WTC11 (cell line): ENCODE data around the gene STON2. TPM values are rescaled to one million over a fixed set of nuclear protein-coding genes. Genes with fewer than 3 reads are reported as not detected.

Experiments used
- ATAC-seq: fragments of 200-7000 bp; cut with Tn5 transposase; 2 replicates; pipeline ENCODE4 v1.10.0; 2021; ENCODE audit warnings: mild to moderate bottlenecking, moderate library complexity
- CTCF ChIA-PET: fragments of 300-600 bp; sonication (Branson Sonifier 250); formaldehyde crosslinking; loops from one replicate; lab custom pipeline; 2021; ENCODE audit warnings: antibody characterized with exemption; lab: Charles Lee
- POLR2A ChIA-PET: fragments of 350-600 bp; sonication (Branson Sonifier 250); formaldehyde crosslinking; loops from one replicate; lab custom pipeline; 2021; ENCODE audit warnings: antibody characterized with exemption; lab: Charles Lee
- DNase-seq: peaks from one replicate; pipeline ENCODE4 v3.0.0; 2021; ENCODE audit warnings: low spot score
- H3K27ac Mint-ChIP-seq: 2 replicates; pipeline ENCODE4 v1.8.0; 2021; ENCODE audit warnings: mixed read lengths
- H3K27me3 Mint-ChIP-seq: 2 replicates; pipeline ENCODE4 v1.8.0; 2021; ENCODE audit warnings: low read depth, mild to moderate bottlenecking, moderate library complexity, mixed read lengths
- H3K36me3 Mint-ChIP-seq: 2 replicates; pipeline ENCODE4 v1.8.0; 2021; ENCODE audit warnings: mixed read lengths
- H3K4me1 Mint-ChIP-seq: 2 replicates; pipeline ENCODE4 v1.8.0; 2022; ENCODE audit warnings: mixed read lengths
- H3K4me3 Mint-ChIP-seq: 2 replicates; pipeline ENCODE4 v1.8.0; 2021; ENCODE audit warnings: mild to moderate bottlenecking, moderate library complexity, mixed read lengths
- H3K9me3 Mint-ChIP-seq: 2 replicates; pipeline ENCODE4 v1.8.0; 2021; ENCODE audit warnings: mixed read lengths
- CREB1 ChIP-seq: sonication (generic); formaldehyde crosslinking; IDR thresholded peaks from 2 replicates; pipeline ENCODE4 v1.8.0; 2023; ENCODE audit warnings: mild to moderate bottlenecking, missing genetic modification reagents
- EMX1 ChIP-seq: fragments of 250-450 bp; sonication (Bioruptor Pico); IDR thresholded peaks from 2 replicates; pipeline ENCODE4 v1.8.0; 2021; ENCODE audit warnings: mild to moderate bottlenecking
- GABPB1 ChIP-seq: sonication (generic); formaldehyde crosslinking; IDR thresholded peaks from 2 replicates; pipeline ENCODE4 v1.8.1; 2023; ENCODE audit warnings: mild to moderate bottlenecking, missing genetic modification reagents
- HMGA2 ChIP-seq: fragments of 250-450 bp; sonication (Bioruptor Pico); IDR thresholded peaks from 2 replicates; pipeline ENCODE4 v1.4.0; 2021; ENCODE audit warnings: mild to moderate bottlenecking, moderate library complexity
- HMGXB4 ChIP-seq: sonication (generic); formaldehyde crosslinking; IDR thresholded peaks from 2 replicates; pipeline ENCODE4 v1.8.1; 2023; ENCODE audit warnings: mild to moderate bottlenecking, moderate library complexity, missing genetic modification reagents
- IRF1 ChIP-seq: sonication (generic); formaldehyde crosslinking; IDR thresholded peaks from 2 replicates; pipeline ENCODE4 v1.8.0; 2023; ENCODE audit warnings: missing genetic modification reagents
- KAT7 ChIP-seq: sonication (generic); formaldehyde crosslinking; IDR thresholded peaks from 2 replicates; pipeline ENCODE4 v1.8.1; 2023; ENCODE audit warnings: missing genetic modification reagents, mild to moderate bottlenecking, borderline replicate concordance
- NR2C2 ChIP-seq: sonication (generic); formaldehyde crosslinking; IDR thresholded peaks from 2 replicates; pipeline ENCODE4 v1.8.0; 2022; ENCODE audit warnings: mild to moderate bottlenecking, missing genetic modification reagents
- PRRX2 ChIP-seq: fragments of 250-450 bp; sonication (Bioruptor Pico); IDR thresholded peaks from 2 replicates; pipeline ENCODE4 v1.8.0; 2021; ENCODE audit warnings: mild to moderate bottlenecking
- SMAD3 ChIP-seq: sonication (generic); formaldehyde crosslinking; IDR thresholded peaks from 2 replicates; pipeline ENCODE4 v1.8.0; 2022; ENCODE audit warnings: missing genetic modification reagents, mild to moderate bottlenecking, borderline replicate concordance
- TEAD1 ChIP-seq: sonication (generic); formaldehyde crosslinking; IDR thresholded peaks from 2 replicates; pipeline ENCODE4 v1.8.0; 2022; ENCODE audit warnings: mild to moderate bottlenecking, missing genetic modification reagents
- ZNF396 ChIP-seq: fragments of 250-450 bp; sonication (Bioruptor Pico); IDR thresholded peaks from 2 replicates; pipeline ENCODE4 v1.8.0; 2021; ENCODE audit warnings: mild to moderate bottlenecking, moderate library complexity, borderline replicate concordance
- ZNF512 ChIP-seq: sonication (generic); formaldehyde crosslinking; IDR thresholded peaks from 2 replicates; pipeline ENCODE4 v1.8.1; 2022; ENCODE audit warnings: missing genetic modification reagents, borderline replicate concordance
- total RNA-seq: library from RNA; stranded (reverse); gene quantifications from 3 replicates; pipeline ENCODE4 v1.2.3, GENCODE V29; 2021
- TF ChIP-seq, protein P1 (sequence below): fragments of 250-450 bp; sonication (Bioruptor Pico); IDR thresholded peaks from 2 replicates; pipeline ENCODE4 v1.9.0; 2021; ENCODE audit warnings: mild to moderate bottlenecking, borderline replicate concordance
- TF ChIP-seq, protein P2 (sequence below): sonication (generic); formaldehyde crosslinking; IDR thresholded peaks from 2 replicates; pipeline ENCODE4 v1.8.0; 2022; ENCODE audit warnings: mild to moderate bottlenecking, missing genetic modification reagents
- TF ChIP-seq, protein P3 (sequence below): sonication (generic); formaldehyde crosslinking; IDR thresholded peaks from 2 replicates; pipeline ENCODE4 v1.8.1; 2022; ENCODE audit warnings: mild to moderate bottlenecking, missing genetic modification reagents, moderate library complexity, borderline replicate concordance

The STON2 gene
- total RNA-seq, 1 experiment from 2014 or later: 69.2 TPM

DNA sequence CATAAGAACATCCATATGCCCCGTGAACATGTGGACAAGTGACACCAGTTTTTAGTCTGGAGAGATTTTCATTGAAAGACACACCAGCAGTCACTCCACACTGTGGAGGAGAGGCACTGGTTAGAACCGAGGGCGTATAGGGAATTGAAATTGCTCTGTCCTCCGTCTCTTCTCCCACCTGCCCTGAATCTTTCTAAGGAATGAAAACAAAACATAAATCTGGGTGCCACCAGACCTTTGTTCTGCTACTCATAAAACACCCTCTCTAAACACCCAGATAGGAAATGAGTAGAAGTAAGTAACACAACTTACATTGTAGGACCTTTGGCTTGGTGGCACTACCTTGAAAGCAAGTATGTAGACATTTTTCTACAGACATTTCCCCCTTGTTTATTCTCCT is 37.1 kb upstream of the STON2 start:
- no peaks in the 10 kb centered on the region for H3K36me3 Mint-ChIP-seq
- DNase-seq (no peak), ATAC-seq (no peak)
- H3K9me3 Mint-ChIP-seq: no peaks in the 10 kb centered on the region
- H3K4me1 Mint-ChIP-seq: peaks cover 39% of the 10 kb centered on the region
- peaks cover 31% of the 10 kb centered on the region for H3K27me3 Mint-ChIP-seq
- TF ChIP-seq, protein P1, sequence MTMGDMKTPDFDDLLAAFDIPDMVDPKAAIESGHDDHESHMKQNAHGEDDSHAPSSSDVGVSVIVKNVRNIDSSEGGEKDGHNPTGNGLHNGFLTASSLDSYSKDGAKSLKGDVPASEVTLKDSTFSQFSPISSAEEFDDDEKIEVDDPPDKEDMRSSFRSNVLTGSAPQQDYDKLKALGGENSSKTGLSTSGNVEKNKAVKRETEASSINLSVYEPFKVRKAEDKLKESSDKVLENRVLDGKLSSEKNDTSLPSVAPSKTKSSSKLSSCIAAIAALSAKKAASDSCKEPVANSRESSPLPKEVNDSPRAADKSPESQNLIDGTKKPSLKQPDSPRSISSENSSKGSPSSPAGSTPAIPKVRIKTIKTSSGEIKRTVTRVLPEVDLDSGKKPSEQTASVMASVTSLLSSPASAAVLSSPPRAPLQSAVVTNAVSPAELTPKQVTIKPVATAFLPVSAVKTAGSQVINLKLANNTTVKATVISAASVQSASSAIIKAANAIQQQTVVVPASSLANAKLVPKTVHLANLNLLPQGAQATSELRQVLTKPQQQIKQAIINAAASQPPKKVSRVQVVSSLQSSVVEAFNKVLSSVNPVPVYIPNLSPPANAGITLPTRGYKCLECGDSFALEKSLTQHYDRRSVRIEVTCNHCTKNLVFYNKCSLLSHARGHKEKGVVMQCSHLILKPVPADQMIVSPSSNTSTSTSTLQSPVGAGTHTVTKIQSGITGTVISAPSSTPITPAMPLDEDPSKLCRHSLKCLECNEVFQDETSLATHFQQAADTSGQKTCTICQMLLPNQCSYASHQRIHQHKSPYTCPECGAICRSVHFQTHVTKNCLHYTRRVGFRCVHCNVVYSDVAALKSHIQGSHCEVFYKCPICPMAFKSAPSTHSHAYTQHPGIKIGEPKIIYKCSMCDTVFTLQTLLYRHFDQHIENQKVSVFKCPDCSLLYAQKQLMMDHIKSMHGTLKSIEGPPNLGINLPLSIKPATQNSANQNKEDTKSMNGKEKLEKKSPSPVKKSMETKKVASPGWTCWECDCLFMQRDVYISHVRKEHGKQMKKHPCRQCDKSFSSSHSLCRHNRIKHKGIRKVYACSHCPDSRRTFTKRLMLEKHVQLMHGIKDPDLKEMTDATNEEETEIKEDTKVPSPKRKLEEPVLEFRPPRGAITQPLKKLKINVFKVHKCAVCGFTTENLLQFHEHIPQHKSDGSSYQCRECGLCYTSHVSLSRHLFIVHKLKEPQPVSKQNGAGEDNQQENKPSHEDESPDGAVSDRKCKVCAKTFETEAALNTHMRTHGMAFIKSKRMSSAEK (CRISPR knock-in tag): no peak
- TF ChIP-seq, protein P2, sequence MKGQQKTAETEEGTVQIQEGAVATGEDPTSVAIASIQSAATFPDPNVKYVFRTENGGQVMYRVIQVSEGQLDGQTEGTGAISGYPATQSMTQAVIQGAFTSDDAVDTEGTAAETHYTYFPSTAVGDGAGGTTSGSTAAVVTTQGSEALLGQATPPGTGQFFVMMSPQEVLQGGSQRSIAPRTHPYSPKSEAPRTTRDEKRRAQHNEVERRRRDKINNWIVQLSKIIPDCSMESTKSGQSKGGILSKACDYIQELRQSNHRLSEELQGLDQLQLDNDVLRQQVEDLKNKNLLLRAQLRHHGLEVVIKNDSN (CRISPR knock-in tag): no peak
- TF ChIP-seq TEAD1 (CRISPR knock-in tag): no peak
- no peak for TF ChIP-seq KAT7
- TF ChIP-seq HMGXB4 (CRISPR knock-in tag): no peak
- no peak for TF ChIP-seq ZNF512 (CRISPR knock-in tag)
- TF ChIP-seq EMX1 (CRISPR knock-in tag): no peak
- no peak for TF ChIP-seq CREB1 (CRISPR knock-in tag)
- TF ChIP-seq SMAD3 (CRISPR knock-in tag): no peak
- TF ChIP-seq, protein P3, sequence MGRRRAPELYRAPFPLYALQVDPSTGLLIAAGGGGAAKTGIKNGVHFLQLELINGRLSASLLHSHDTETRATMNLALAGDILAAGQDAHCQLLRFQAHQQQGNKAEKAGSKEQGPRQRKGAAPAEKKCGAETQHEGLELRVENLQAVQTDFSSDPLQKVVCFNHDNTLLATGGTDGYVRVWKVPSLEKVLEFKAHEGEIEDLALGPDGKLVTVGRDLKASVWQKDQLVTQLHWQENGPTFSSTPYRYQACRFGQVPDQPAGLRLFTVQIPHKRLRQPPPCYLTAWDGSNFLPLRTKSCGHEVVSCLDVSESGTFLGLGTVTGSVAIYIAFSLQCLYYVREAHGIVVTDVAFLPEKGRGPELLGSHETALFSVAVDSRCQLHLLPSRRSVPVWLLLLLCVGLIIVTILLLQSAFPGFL (CRISPR knock-in tag): no peak
- TF ChIP-seq HMGA2 (CRISPR knock-in tag): no peak
- no peak for TF ChIP-seq IRF1 (CRISPR knock-in tag)
- TF ChIP-seq GABPB1 (CRISPR knock-in tag): no peak
- TF ChIP-seq ZNF396 (CRISPR knock-in tag): no peak
- TF ChIP-seq PRRX2 (CRISPR knock-in tag): no peak
- TF ChIP-seq NR2C2 (CRISPR knock-in tag): no peak
- CTCF ChIA-PET: interaction anchor here (6.6 kb wide), 1 partner anchor 166 kb away, joined by 43 read pairs; no protein-coding TSS in a partner anchor
- POLR2A ChIA-PET: interaction anchor here (2.6 kb wide), 1 partner anchor 218 kb away, joined by 12 read pairs; no protein-coding TSS in a partner anchor
- no peak overlapping the region for H3K27ac Mint-ChIP-seq
- peak overlapping the region; percentile 81 for H3K4me3 Mint-ChIP-seq
